ENCODE measurements around the gene LILRB3.
"Not testable (repeated sequence)": the region's sequence is repeated elsewhere in the genome, so short reads cannot be mapped to it uniquely, and the experiment has no call there.

The LILRB3 gene

GRCh38 chr19:54255105-54255775 is 32.4 kb upstream of the LILRB3 start:
- Histone ChIP-seq H3K36me3 (ENCODE audit: control insufficient read depth, insufficient read depth, low read length) (no peaks in the 10 kb centered on the region), H3K9me3 (ENCODE audit: control insufficient read depth, low read length) (no peaks in the 10 kb centered on the region), H3K4me3 (ENCODE audit: insufficient read depth, low read depth, low read length) (no peak overlapping the region), H3K27me3 (ENCODE audit: control insufficient read depth, insufficient read depth, low read length, poor library complexity, severe bottlenecking) (no peaks in the 10 kb centered on the region), H3K27ac (ENCODE audit: insufficient read depth, low read depth, low read length, poor library complexity, severe bottlenecking) (no peak overlapping the region), H3K4me1 (ENCODE audit: control insufficient read depth, insufficient read depth, low read length) (no peaks in the 10 kb centered on the region)
- WGBS, 2 experiments, result 83 to 87% methylated on average over 26 of the region's 26 CpGs

DNA sequence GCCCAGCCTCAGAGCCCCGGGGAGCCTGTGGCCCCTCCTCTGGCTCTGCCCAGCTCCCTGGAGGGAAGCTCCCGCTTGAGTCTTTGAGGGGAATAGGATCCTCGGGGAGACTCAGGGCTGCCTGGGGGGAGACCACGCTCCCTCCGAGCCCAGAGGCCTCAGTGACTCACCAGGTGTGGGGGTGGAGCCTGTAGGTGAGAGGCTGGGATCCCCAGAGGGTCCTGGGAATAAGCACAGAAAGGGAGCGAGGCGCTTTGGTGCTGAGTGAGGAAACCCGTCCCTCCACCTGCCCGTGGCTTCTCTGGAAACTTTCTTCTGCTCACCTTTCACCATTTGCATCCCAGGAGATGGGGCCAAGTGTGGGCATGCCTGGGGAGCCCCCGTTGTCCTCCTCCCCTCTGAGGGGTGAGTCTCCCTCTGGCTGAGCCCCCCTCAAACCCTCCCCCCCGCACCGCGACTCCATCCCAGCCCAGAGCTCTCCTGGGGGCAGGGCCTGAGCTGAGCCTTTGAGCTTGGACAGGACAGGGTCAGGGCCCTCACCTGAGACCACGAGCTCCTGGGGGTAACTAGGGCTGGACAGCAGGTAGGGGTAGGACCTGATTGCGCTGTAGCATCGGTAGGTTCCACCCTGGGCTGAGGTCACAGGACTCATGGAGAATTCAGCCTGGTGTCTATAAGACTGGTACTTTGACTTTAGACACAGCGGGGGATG is 31.5 kb upstream of the LILRB3 start:
- Histone ChIP-seq H3K4me1 (ENCODE audit: control insufficient read depth, insufficient read depth, low read length) (no peaks in the 10 kb centered on the region), H3K9me3 (ENCODE audit: control insufficient read depth, low read length) (no peaks in the 10 kb centered on the region), H3K27ac (ENCODE audit: insufficient read depth, low read depth, low read length, poor library complexity, severe bottlenecking) (no peak overlapping the region), H3K27me3 (ENCODE audit: control insufficient read depth, insufficient read depth, low read length, poor library complexity, severe bottlenecking) (no peaks in the 10 kb centered on the region), H3K4me3 (ENCODE audit: insufficient read depth, low read depth, low read length) (no peak overlapping the region), H3K36me3 (ENCODE audit: control insufficient read depth, insufficient read depth, low read length) (no peaks in the 10 kb centered on the region)
- WGBS, 2 experiments, result 78 to 80% methylated on average over 17 of the region's 17 CpGs

- Histone ChIP-seq H3K9me3 (ENCODE audit: control insufficient read depth, low read length) (no peaks in the 10 kb centered on the region), H3K27me3 (ENCODE audit: control insufficient read depth, insufficient read depth, low read length, poor library complexity, severe bottlenecking) (no peaks in the 10 kb centered on the region), H3K36me3 (ENCODE audit: control insufficient read depth, insufficient read depth, low read length) (no peaks in the 10 kb centered on the region), H3K4me3 (ENCODE audit: insufficient read depth, low read depth, low read length) (no peak overlapping the region), H3K4me1 (ENCODE audit: control insufficient read depth, insufficient read depth, low read length) (no peaks in the 10 kb centered on the region), H3K27ac (ENCODE audit: insufficient read depth, low read depth, low read length, poor library complexity, severe bottlenecking) (no peak overlapping the region)
- 81 to 85% methylated on average over 23 of the region's 23 CpGs for WGBS, 2 experiments
These were observed 30.8 kb upstream of the LILRB3 start for GRCh38 chr19:54253331-54254194.

- no peak overlapping the region for H3K4me3 ChIP-seq (ENCODE audit: insufficient read depth, low read depth, low read length)
- H3K27me3 ChIP-seq (ENCODE audit: control insufficient read depth, insufficient read depth, low read length, poor library complexity, severe bottlenecking), result no peaks in the 10 kb centered on the region
- no peaks in the 10 kb centered on the region for H3K4me1 ChIP-seq (ENCODE audit: control insufficient read depth, insufficient read depth, low read length)
- H3K9me3 ChIP-seq (ENCODE audit: control insufficient read depth, low read length), result no peaks in the 10 kb centered on the region
- no peaks in the 10 kb centered on the region for H3K36me3 ChIP-seq (ENCODE audit: control insufficient read depth, insufficient read depth, low read length)
- H3K27ac ChIP-seq (ENCODE audit: insufficient read depth, low read depth, low read length, poor library complexity, severe bottlenecking), result no peak overlapping the region
- WGBS, 2 experiments, result 88 to 91% methylated on average over 11 of the region's 11 CpGs
These were observed 30.0 kb upstream of the LILRB3 start for GRCh38 chr19:54252845-54253244.

DNA sequence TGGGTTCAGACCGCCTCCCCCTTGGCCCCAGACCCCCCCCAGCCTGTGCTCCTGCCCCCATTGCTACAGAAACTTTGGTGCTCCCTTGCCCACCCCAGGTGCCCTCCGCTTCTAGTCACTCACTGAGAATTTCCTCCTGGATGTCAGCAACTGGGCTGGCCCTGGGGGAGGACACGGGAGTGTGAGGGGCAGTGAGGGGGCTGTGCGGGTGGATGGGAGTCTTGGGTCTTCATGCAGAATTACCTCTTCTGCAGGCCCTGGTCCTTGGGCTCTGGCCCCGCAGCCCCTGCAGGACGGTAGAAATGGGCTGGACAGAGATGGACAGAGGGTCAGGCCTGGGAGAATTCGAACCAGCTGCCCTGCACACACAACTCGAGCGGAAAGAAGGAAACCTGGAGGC is 29.4 kb upstream of the LILRB3 start:
- Histone ChIP-seq H3K27ac (ENCODE audit: insufficient read depth, low read depth, low read length, poor library complexity, severe bottlenecking) (no peak overlapping the region), H3K36me3 (ENCODE audit: control insufficient read depth, insufficient read depth, low read length) (no peaks in the 10 kb centered on the region), H3K4me1 (ENCODE audit: control insufficient read depth, insufficient read depth, low read length) (no peaks in the 10 kb centered on the region), H3K9me3 (ENCODE audit: control insufficient read depth, low read length) (no peaks in the 10 kb centered on the region), H3K27me3 (ENCODE audit: control insufficient read depth, insufficient read depth, low read length, poor library complexity, severe bottlenecking) (no peaks in the 10 kb centered on the region), H3K4me3 (ENCODE audit: insufficient read depth, low read depth, low read length) (no peak overlapping the region)
- WGBS, 2 experiments, result 83 to 87% methylated on average over 9 of the region's 9 CpGs

- H3K9me3 ChIP-seq (ENCODE audit: control insufficient read depth, low read length), result no peaks in the 10 kb centered on the region
- WGBS, 2 experiments, result 90 to 92% methylated on average over 8 of the region's 8 CpGs
- H3K27ac ChIP-seq (ENCODE audit: insufficient read depth, low read depth, low read length, poor library complexity, severe bottlenecking), result no peak overlapping the region
- H3K36me3 ChIP-seq (ENCODE audit: control insufficient read depth, insufficient read depth, low read length), result no peaks in the 10 kb centered on the region
- H3K4me1 ChIP-seq (ENCODE audit: control insufficient read depth, insufficient read depth, low read length), result no peaks in the 10 kb centered on the region
- H3K27me3 ChIP-seq (ENCODE audit: control insufficient read depth, insufficient read depth, low read length, poor library complexity, severe bottlenecking), result no peaks in the 10 kb centered on the region
- H3K4me3 ChIP-seq (ENCODE audit: insufficient read depth, low read depth, low read length), result no peak overlapping the region
These were observed 25.3 kb upstream of the LILRB3 start for GRCh38 chr19:54248016-54248601.

- Histone ChIP-seq H3K27me3 (ENCODE audit: control insufficient read depth, insufficient read depth, low read length, poor library complexity, severe bottlenecking) (no peaks in the 10 kb centered on the region), H3K4me3 (ENCODE audit: insufficient read depth, low read depth, low read length) (no peak overlapping the region), H3K36me3 (ENCODE audit: control insufficient read depth, insufficient read depth, low read length) (no peaks in the 10 kb centered on the region), H3K9me3 (ENCODE audit: control insufficient read depth, low read length) (no peaks in the 10 kb centered on the region), H3K4me1 (ENCODE audit: control insufficient read depth, insufficient read depth, low read length) (no peaks in the 10 kb centered on the region), H3K27ac (ENCODE audit: insufficient read depth, low read depth, low read length, poor library complexity, severe bottlenecking) (no peak overlapping the region)
- 89 to 90% methylated on average over 20 of the region's 20 CpGs for WGBS, 2 experiments
These were observed 24.5 kb upstream of the LILRB3 start for GRCh38 chr19:54247106-54247930.

DNA sequence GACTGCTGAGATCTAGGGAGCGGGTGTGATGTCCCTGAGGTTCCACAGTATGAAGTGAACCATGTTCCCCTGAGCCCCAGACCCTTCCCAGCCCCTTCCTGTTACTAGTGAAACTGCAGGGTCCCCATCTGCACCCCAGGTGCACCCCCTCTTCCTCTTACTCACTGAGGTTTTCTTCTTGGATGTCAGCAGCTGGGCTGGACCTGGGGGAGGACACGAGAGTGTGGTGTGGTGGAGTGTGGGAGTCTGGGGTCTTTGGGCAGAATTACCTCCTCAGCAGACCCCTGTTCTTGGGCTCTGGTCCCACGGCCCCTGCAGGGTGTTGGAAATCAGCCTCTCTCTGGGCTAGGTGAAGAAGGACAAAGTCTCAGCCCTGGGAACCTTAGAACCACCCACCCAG is 23.1 kb upstream of the LILRB3 start:
- Histone ChIP-seq H3K4me3 (ENCODE audit: insufficient read depth, low read depth, low read length) (no peak overlapping the region), H3K27ac (ENCODE audit: insufficient read depth, low read depth, low read length, poor library complexity, severe bottlenecking) (no peak overlapping the region), H3K27me3 (ENCODE audit: control insufficient read depth, insufficient read depth, low read length, poor library complexity, severe bottlenecking) (no peaks in the 10 kb centered on the region), H3K36me3 (ENCODE audit: control insufficient read depth, insufficient read depth, low read length) (no peaks in the 10 kb centered on the region), H3K9me3 (ENCODE audit: control insufficient read depth, low read length) (no peaks in the 10 kb centered on the region), H3K4me1 (ENCODE audit: control insufficient read depth, insufficient read depth, low read length) (no peaks in the 10 kb centered on the region)
- WGBS, 2 experiments, result 87 to 91% methylated on average over 3 of the region's 3 CpGs

DNA sequence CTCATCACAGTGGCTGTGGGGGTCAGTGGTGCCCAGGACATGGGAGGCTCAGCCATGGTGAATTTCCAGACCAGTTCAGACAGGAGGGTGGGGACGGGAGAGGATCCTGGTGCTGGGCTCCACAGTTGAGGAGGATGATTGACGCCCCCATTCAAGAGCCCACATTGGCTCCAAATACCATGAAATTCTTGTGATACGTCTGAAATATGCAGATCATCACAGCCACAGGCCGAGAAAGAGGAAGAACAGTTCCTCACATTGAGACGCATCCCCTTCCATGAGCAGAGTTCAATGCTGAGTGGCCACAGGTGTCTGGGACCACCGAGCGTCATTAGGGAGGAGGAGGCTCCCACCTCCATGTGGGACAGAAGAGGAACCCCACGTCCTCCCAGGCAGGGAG is 21.0 kb upstream of the LILRB3 start:
- not testable (repeated sequence) for H3K36me3 ChIP-seq (ENCODE audit: control insufficient read depth, insufficient read depth, low read length); H3K27me3 ChIP-seq (ENCODE audit: control insufficient read depth, insufficient read depth, low read length, poor library complexity, severe bottlenecking); H3K27ac ChIP-seq (ENCODE audit: insufficient read depth, low read depth, low read length, poor library complexity, severe bottlenecking); H3K4me1 ChIP-seq (ENCODE audit: control insufficient read depth, insufficient read depth, low read length); H3K9me3 ChIP-seq (ENCODE audit: control insufficient read depth, low read length); H3K4me3 ChIP-seq (ENCODE audit: insufficient read depth, low read depth, low read length)
- 76 to 83% methylated on average over 3 to 4 of the region's 8 CpGs for WGBS, 2 experiments
